ENCODE data around the gene PTGIS.

The PTGIS gene

DNA sequence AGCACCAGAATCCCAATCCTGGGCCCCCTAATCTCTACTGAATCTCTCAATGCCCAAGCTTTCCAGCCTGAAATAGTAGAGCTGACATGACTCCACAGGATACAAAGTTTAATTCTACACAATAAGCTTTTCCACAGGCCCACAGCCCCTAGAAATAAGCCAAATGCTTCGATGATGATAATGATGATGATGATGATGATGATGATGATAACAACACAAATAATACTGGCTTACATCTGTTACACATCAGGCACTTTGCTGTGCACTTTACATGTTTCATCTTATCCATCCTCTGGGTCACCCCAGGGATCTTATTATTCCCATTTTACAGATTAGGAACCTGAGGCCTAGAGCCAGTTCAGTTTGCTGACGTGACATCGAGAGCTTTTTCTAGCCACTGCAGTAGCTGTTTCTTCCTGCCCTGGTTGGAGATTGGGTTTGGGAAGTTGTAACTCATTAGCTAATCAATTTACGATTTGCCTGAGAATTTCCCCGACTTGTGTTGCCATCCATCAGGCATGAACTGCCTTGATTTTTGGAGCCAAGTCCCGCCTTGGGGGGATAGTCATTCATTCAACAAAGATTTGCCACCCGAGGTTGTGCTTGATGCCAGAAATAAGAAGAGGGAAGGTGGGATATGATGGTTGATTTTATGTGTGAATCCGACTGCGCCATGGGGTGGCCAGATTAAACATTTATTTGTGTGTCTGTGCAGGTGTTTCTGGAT is 105.9 kb downstream of the PTGIS start:
- no peak for DNase-seq

DNA sequence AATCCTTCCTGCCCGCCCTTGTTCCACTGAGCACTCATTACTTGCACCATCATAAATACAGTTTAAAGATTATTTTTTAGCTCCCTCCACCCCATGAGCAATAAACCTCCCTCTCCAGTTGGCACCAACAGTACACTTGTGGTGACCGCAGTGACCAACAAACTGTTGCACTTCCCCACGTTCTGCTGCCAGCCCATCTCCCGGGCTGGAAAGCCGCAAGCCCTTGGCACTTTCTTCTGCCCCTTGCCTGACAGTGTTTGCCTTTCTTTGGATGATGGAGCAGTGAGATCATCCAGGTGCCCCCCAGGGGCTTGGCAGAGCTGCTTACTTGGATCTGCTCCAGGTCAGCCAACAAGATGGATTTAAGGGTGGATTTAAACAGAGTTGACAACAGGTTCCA is 107.0 kb downstream of the PTGIS start:
- DNase-seq = no peak

DNA sequence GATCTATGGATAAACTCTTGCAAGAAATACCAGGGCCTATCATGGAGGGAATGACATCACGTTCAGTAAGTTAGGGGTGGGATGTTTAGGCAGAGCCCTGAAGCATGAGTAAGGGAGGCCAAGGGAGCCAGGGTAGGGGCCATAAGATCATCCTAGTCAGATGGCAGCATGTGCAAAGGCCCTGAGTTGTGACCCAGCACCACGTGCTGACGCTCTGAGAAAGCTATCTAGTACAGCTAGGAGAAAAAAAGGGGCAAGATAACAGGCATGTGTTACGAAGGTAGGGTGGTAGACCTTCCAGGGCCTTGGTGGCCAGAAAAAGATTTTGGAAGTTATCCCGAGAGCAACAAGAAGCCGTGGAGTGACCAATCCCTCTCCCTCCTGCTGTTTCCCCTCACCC is 107.8 kb downstream of the PTGIS start:
- DNase-seq = no peak

DNA sequence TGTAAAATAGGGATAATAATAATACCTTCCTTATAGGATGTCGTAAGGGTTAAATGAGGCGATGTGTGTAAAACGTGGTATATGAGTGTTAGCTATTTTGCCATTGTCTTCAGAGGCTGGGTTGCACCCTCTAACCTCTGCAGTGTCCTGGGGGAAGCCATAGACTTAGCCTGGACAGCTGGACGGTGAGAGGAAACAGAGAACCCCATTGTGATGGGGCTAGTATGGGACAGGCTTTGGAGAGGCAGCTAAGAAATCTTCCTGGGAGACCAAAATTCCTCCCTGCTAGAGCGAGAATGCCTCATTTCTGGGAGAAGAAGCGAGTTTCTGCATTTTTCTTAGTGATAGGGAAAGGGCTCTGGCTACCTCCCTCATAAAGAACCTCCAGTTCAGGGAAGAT is 108.3 kb downstream of the PTGIS start:
- no peak for DNase-seq

DNA sequence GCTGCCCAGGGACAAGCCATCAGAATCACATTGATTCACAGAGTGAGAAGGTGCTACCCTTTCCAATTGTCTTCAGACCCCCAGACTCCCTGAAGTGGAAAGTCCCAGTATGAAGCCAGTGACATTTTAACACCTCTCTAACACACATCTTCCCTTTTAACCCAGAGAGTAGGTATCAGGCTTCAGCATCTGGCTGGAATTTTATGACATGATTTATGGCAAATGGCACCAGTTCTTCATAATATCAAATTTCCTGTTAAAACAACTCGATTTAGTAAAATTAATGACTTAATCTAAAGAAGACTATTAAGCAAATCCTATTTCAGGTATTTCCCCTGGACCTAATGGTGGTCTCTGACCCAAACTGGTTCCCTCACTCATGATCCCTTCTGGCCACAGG is 110.5 kb downstream of the PTGIS start:
- no peak for DNase-seq

DNA sequence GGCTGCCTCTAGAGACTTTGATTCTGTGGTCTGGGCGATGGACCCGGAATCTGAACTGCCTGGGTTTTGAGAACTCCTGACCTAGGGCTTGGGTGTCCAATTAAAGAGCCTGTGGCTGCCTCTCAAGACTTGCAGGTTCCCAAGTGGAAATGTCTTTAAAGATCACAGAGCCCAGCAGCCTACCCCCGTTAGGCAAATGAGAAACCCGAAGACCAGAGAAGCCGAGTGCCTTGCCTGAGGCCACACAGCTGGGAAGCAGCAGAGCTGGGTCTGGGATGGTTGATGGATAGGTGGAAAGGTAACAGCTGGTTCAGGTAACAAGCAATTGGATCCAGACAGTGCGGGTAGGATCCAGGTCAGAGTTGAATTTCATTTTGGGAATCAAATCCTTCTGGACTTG is 111.3 kb downstream of the PTGIS start:
- DNase-seq = no peak

DNA sequence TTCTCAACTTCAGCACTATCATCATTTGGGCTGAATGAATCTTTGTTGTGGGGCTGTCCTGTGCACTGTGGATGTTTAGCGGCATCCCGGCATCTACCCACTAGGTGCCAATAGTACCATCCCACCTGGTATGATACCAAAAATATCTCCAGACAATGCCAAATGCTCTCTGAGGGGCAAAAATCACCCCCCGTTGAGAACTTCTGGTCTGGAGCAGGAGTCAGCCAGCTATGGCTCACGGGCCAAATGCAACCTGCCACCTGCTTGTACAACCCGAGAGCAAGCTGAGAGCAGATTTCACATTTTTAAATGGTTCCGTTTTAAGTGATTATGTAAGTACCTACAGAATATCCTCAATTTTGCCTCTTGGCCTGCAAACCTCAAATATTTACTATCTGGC is 112.2 kb downstream of the PTGIS start:
- no peak for DNase-seq
